ENCODE measurements around the gene MGAT1. TPM values are rescaled to one million over a fixed set of nuclear protein-coding genes. Genes with fewer than 3 reads are reported as not detected.

MGAT1 gene
- total and polyA plus RNA-seq, 2 experiments from 2014 or later: 23.7 to 81.4 TPM

DNA sequence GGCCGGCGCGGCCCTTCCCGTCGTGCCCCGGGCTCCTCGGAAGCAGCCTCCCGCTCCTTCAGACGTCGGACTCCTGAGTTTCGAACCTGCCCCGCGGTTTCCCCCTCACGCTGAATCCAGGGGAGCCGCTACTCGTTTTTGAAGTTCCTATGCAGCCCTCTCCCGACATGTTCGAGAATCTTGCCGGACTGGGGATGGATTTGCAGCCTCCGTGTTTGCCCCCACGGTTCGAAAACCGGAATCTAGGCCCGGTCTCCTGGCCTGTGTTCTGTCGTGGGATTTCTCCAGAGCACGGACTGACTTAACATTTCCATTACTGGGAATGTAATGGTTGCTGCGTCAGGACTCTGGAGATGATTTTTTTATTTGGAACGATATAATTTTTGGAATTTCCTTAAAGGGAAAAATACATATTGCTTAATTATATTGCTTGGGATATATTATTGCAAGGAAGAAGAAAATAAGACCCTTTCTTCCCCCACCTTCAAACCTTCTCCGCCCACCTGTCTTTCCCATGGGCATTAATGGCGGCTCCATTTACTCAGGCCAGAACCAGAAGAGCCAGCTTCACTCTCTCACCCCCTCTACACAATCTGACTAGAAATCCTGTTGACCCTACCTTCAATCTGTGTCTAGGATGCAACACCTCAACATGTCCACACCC is 8.5 kb upstream of the MGAT1 start (continued):
- TF ChIP-seq ZNF114 (CRISPR knock-in tag; IDR thresholded peaks at IDR 0.05): no peak
- TF ChIP-seq, protein P1, sequence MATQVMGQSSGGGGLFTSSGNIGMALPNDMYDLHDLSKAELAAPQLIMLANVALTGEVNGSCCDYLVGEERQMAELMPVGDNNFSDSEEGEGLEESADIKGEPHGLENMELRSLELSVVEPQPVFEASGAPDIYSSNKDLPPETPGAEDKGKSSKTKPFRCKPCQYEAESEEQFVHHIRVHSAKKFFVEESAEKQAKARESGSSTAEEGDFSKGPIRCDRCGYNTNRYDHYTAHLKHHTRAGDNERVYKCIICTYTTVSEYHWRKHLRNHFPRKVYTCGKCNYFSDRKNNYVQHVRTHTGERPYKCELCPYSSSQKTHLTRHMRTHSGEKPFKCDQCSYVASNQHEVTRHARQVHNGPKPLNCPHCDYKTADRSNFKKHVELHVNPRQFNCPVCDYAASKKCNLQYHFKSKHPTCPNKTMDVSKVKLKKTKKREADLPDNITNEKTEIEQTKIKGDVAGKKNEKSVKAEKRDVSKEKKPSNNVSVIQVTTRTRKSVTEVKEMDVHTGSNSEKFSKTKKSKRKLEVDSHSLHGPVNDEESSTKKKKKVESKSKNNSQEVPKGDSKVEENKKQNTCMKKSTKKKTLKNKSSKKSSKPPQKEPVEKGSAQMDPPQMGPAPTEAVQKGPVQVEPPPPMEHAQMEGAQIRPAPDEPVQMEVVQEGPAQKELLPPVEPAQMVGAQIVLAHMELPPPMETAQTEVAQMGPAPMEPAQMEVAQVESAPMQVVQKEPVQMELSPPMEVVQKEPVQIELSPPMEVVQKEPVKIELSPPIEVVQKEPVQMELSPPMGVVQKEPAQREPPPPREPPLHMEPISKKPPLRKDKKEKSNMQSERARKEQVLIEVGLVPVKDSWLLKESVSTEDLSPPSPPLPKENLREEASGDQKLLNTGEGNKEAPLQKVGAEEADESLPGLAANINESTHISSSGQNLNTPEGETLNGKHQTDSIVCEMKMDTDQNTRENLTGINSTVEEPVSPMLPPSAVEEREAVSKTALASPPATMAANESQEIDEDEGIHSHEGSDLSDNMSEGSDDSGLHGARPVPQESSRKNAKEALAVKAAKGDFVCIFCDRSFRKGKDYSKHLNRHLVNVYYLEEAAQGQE (IDR thresholded peaks at IDR 0.05; ENCODE audit: unreplicated experiment): no peak
- TF ChIP-seq JUNB (IDR thresholded peaks at IDR 0.05; ENCODE audit: unreplicated experiment): no peak
- no peak for TF ChIP-seq CREB1 (CRISPR knock-in tag; IDR thresholded peaks at IDR 0.05; ENCODE audit: low read depth)
- no peak for TF ChIP-seq ETS1 (IDR thresholded peaks at IDR 0.05)
- TF ChIP-seq EZH2 (IDR thresholded peaks at IDR 0.05; ENCODE audit: low read depth, unreplicated experiment): no peak
- no peak for TF ChIP-seq STAT1 (IDR thresholded peaks at IDR 0.05; ENCODE audit: unreplicated experiment)

DNA sequence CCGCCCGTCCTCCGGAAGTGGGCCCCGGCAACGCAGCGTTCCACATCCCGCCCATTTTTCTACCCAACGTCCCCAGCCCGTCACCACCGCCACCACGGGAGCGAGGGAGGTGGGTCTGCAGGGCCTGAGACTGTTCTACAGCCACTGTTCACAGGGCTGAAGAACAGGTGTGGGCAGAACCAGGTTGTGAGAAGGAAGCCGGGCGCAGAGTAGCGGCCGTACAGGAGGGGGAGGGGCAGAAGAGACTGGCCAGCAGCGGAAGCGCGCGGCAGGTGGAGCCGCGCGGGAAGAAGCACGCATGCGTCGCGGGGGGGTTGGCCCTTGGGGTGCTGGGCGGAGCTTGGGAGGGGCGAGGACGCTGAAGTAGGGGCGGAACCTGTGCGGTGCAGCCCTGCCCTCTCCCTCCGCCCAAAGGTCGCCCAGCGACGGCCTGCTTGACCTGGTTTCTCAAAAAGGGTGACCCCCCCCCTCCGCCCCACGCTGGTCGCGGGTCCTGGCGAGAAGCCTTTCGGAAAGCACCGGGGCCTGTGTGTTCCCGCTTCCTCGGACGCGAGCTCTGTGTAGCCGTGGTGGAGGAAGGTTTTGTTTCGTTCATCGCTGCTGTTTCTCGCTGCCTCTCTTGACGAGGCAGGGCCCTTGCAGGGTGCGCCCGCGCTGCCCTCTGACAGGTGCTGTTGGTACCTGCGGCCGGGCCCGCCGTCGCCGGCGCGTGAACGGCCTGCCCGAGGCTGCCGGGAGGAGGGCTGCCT is 7.8 kb upstream of the MGAT1 start:
- peak; percentile 84 for ATAC-seq

More for the DNA sequence above, 7.8 kb upstream of the MGAT1 start:
- Histone ChIP-seq H3K79me2 (replicated peaks; ENCODE audit: insufficient read depth) (peaks cover 31% of the 10 kb centered on the region), H3K36me3 (ENCODE audit: insufficient read depth) (no peaks in the 10 kb centered on the region), H4K20me1 (replicated peaks; ENCODE audit: insufficient read depth) (no peaks in the 10 kb centered on the region), H3K27me3 (ENCODE audit: insufficient read depth) (no peaks in the 10 kb centered on the region), H2AFZ (peak overlapping the region; percentile 98), H3K27ac (ENCODE audit: low read depth) (peak overlapping the region; percentile 100), H3F3A (replicated peaks; ENCODE audit: low read depth) (peaks cover 8% of the 10 kb centered on the region; the same call in 1 of the 2 replicates), H3K9me2 (ENCODE audit: insufficient read depth) (no peaks in the 10 kb centered on the region), H3K4me2 (peak overlapping the region; percentile 90), H3K4me3 (peak overlapping the region; percentile 95), H3K4me1 (ENCODE audit: insufficient read depth) (peaks cover 29% of the 10 kb centered on the region)
- DNase-seq (ENCODE audit: low spot score): peak; percentile 96
- Mint-ChIP-seq H3K27ac (peak overlapping the region; percentile 98), H3K4me1 (peaks cover 58% of the 10 kb centered on the region), H3K27me3 (ENCODE audit: insufficient read depth, low read depth, poor library complexity) (peaks cover 9% of the 10 kb centered on the region), H3K9me3 (no peaks in the 10 kb centered on the region; the same call in 2 of the 3 replicates), H3K4me3 (peak overlapping the region; percentile 72), H3K36me3 (ENCODE audit: low read depth) (peaks cover 17% of the 10 kb centered on the region; the same call in 2 of the 3 replicates)
- TF ChIP-seq POLR2AphosphoS5 (IDR thresholded peaks at IDR 0.05; ENCODE audit: low read depth) (peak; percentile 82), ZNF331 (CRISPR knock-in tag; IDR thresholded peaks at IDR 0.05; ENCODE audit: low read depth) (no peak)
